SK-N-SH (cell line): Measurements from ENCODE around the gene RASGRP4. TPM values are rescaled to one million over a fixed set of nuclear protein-coding genes. Genes with fewer than 3 reads are reported as not detected.
A peak's percentile ranks its signal among the peaks of the same experiment; 100 is the strongest.

Experiments used
- CTCF ChIA-PET: fragments of 300-600, 350-600 bp; formaldehyde crosslinking; extraction: SDS; loops from one replicate; lab custom pipeline; 2021; lab: Yijun Ruan, JAX
- POLR2A ChIA-PET: fragments of 350-600 bp; sonication (Branson Sonifier 250); formaldehyde crosslinking; extraction: SDS; loops from one replicate; lab custom pipeline; 2020; ENCODE audit warnings: antibody characterized with exemption, inconsistent platforms; lab: Yijun Ruan, JAX
- DNase-seq: peaks from one replicate; pipeline ENCODE4 v3.0.0; 2012
- H2AFZ ChIP-seq: fragments of 200-600 bp; sonication (generic); 2 replicates; pipeline ENCODE4 v1.8.1; 2016; ENCODE audit warnings: antibody characterized with exemption, mild to moderate bottlenecking, low read depth
- H3F3A ChIP-seq: fragments of 200-600 bp; sonication (generic); replicated peaks from 2 replicates; pipeline ENCODE3; 2016; ENCODE audit warnings: antibody characterized with exemption, mild to moderate bottlenecking; ENCODE audit not compliant: insufficient read depth
- H3K27ac ChIP-seq, 2 experiments: fragments of 200-500 bp in 1 of 2; fragments of 200-600 bp in 1 of 2; sonication (Bioruptor generic) in 1 of 2; sonication (generic), shearing (Covaris generic) in 1 of 2; 2 replicates each; pipeline versions ENCODE4 v1.5.1 to v1.6.1; 2014 to 2016; ENCODE audit warnings: low read depth in 2 of 2, inconsistent platforms in 1 of 2, low read length in 1 of 2, mild to moderate bottlenecking in 1 of 2, mixed read lengths in 1 of 2
- H3K27me3 ChIP-seq: fragments of 200-600 bp; sonication (generic), shearing (Covaris generic); 2 replicates; pipeline ENCODE4 v1.6.1; 2016; ENCODE audit warnings: mixed run types; ENCODE audit not compliant: insufficient read depth
- H3K36me3 ChIP-seq, 2 experiments: fragments of 200-500 bp in 1 of 2; fragments of 200-600 bp in 1 of 2; sonication (Bioruptor generic) in 1 of 2; sonication (generic) in 1 of 2; replicated peaks in 1 of 2; 2 replicates each; pipeline versions ENCODE3 to v1.5.1; 2014 to 2016; ENCODE audit warnings: low read length in 1 of 2, mild to moderate bottlenecking in 1 of 2; ENCODE audit not compliant: insufficient read depth in 2 of 2, control insufficient read depth in 1 of 2
- H3K4me1 ChIP-seq, 2 experiments: fragments of 200-500 bp in 1 of 2; fragments of 200-600 bp in 1 of 2; sonication (Bioruptor generic) in 1 of 2; sonication (generic), shearing (Covaris generic) in 1 of 2; 2 replicates each; pipeline versions ENCODE4 v1.5.1 to v1.6.1; 2014 to 2016; ENCODE audit warnings: low read depth in 1 of 2, low read length in 1 of 2, mixed run types in 1 of 2; ENCODE audit not compliant: insufficient read depth in 2 of 2, control insufficient read depth in 1 of 2
- H3K4me2 ChIP-seq: fragments of 200-600 bp; sonication (generic), shearing (Covaris generic); 2 replicates; pipeline ENCODE4 v1.6.1; 2017; ENCODE audit warnings: mixed run types
- H3K4me3 ChIP-seq, 2 experiments: fragments of 200-500 bp in 1 of 2; fragments of 200-600 bp in 1 of 2; sonication (Bioruptor generic) in 1 of 2; sonication (generic), shearing (Covaris generic) in 1 of 2; 2 replicates each; pipeline versions ENCODE4 v1.5.1 to v1.8.1; 2014 to 2016; ENCODE audit warnings: low read depth in 2 of 2, inconsistent platforms in 1 of 2, low read length in 1 of 2, mild to moderate bottlenecking in 1 of 2, mixed read lengths in 1 of 2, moderate library complexity in 1 of 2
- H3K79me2 ChIP-seq: fragments of 200-600 bp; sonication (generic); 2 replicates; pipeline ENCODE4 v1.8.1; 2017; ENCODE audit warnings: mild to moderate bottlenecking; ENCODE audit not compliant: insufficient read depth
- H3K9ac ChIP-seq: fragments of 200-600 bp; sonication (generic); 2 replicates; pipeline ENCODE4 v1.6.1; 2017; ENCODE audit warnings: mixed run types
- H3K9me2 ChIP-seq: fragments of 200-600 bp; sonication (generic); 2 replicates; pipeline ENCODE4 v1.6.1; 2017; ENCODE audit warnings: mixed run types
- H3K9me3 ChIP-seq: fragments of 200-600 bp; sonication (generic); 2 replicates; pipeline ENCODE4 v1.6.1; 2017; ENCODE audit warnings: mixed run types, mild to moderate bottlenecking, moderate library complexity
- H4K20me1 ChIP-seq: fragments of 200-600 bp; sonication (generic); 2 replicates; pipeline ENCODE4 v1.6.1; 2017; ENCODE audit warnings: mild to moderate bottlenecking, mixed run types; ENCODE audit not compliant: insufficient read depth
- CHD2 ChIP-seq: fragments of 150-350 bp; IDR thresholded peaks from 2 replicates; pipeline ENCODE4 v1.6.1; 2018; ENCODE audit warnings: low read length; ENCODE audit not compliant: partially characterized antibody
- EP300 ChIP-seq, 2 experiments: IDR thresholded peaks; 2 replicates each; pipeline versions ENCODE4 v1.4.0 to v1.6.1; 2012; ENCODE audit warnings: borderline replicate concordance in 1 of 2, low read depth in 1 of 2, low read length in 1 of 2
- EZH2phosphoT487 ChIP-seq: fragments of 200-600 bp; sonication (generic); IDR thresholded peaks from 2 replicates; pipeline ENCODE4 v1.6.1; 2017; ENCODE audit warnings: low read depth, mixed run types, mild to moderate bottlenecking, antibody characterized with exemption, moderate library complexity, borderline replicate concordance
- FOSL2 ChIP-seq: IDR thresholded peaks from 2 replicates; pipeline ENCODE4 v1.4.0; 2012; ENCODE audit warnings: low read depth, mild to moderate bottlenecking, moderate library complexity, borderline replicate concordance
- FOXM1 ChIP-seq: IDR thresholded peaks from 2 replicates; pipeline ENCODE4 v1.4.0; 2012; ENCODE audit warnings: low read depth, mild to moderate bottlenecking
- GABPA ChIP-seq: IDR thresholded peaks from 2 replicates; pipeline ENCODE4 v1.4.0; 2012; ENCODE audit warnings: low read depth, mild to moderate bottlenecking
- JUND ChIP-seq: IDR thresholded peaks from 2 replicates; pipeline ENCODE4 v1.4.0; 2012
- MAX ChIP-seq: IDR thresholded peaks from 2 replicates; pipeline ENCODE4 v1.4.0; 2012; ENCODE audit warnings: low read depth
- MEF2A ChIP-seq: IDR thresholded peaks from 2 replicates; pipeline ENCODE4 v1.4.0; 2012; ENCODE audit warnings: low read depth, borderline replicate concordance
- MXI1 ChIP-seq: IDR thresholded peaks from 2 replicates; pipeline ENCODE4 v1.6.1; 2012; ENCODE audit warnings: mild to moderate bottlenecking, low read depth, low read length, improper control_type of control experiment
- PBX3 ChIP-seq: IDR thresholded peaks from 2 replicates; pipeline ENCODE4; 2012
- POLR2AphosphoS5 ChIP-seq: IDR thresholded peaks from 2 replicates; pipeline ENCODE4 v1.6.1; 2012; ENCODE audit warnings: low read depth, low read length
- RAD21 ChIP-seq: IDR thresholded peaks from 2 replicates; pipeline ENCODE4 v1.6.1; 2012; ENCODE audit warnings: mild to moderate bottlenecking, low read length
- RCOR1 ChIP-seq: fragments of 150-350 bp; IDR thresholded peaks from 2 replicates; pipeline ENCODE4 v1.6.1; 2017; ENCODE audit warnings: antibody characterized with exemption, low read length
- RXRA ChIP-seq: IDR thresholded peaks from 2 replicates; pipeline ENCODE4 v1.4.0; 2012; ENCODE audit warnings: low read depth, mild to moderate bottlenecking, borderline replicate concordance
- SIN3A ChIP-seq: IDR thresholded peaks from 2 replicates; pipeline ENCODE4 v1.6.1; 2012; ENCODE audit warnings: low read depth, mild to moderate bottlenecking, low read length, moderate library complexity, borderline replicate concordance
- TEAD4 ChIP-seq: IDR thresholded peaks from 2 replicates; pipeline ENCODE4 v1.4.0; 2012; ENCODE audit warnings: mild to moderate bottlenecking, borderline replicate concordance; ENCODE audit not compliant: insufficient read depth
- USF1 ChIP-seq: IDR thresholded peaks from 2 replicates; pipeline ENCODE4 v1.4.0; 2012; ENCODE audit warnings: low read depth, borderline replicate concordance
- WGBS: methylation state at CpG from one replicate; pipeline ENCODE4 v1.1.6; 2017; ENCODE audit warnings: low lambda C conversion rate; 5-methylcytosine and 5-hydroxymethylcytosine counted together
- polyA plus RNA-seq, 3 experiments: library from polyadenylated mRNA; depleted of rRNA; stranded (reverse); fragments of >200 nt; gene quantifications; 2 replicates each; pipeline ENCODE4 v1.2.3, GENCODE V29; 2012
- TF ChIP-seq, protein P1 (sequence below): fragments of 150-350 bp; IDR thresholded peaks from 2 replicates; pipeline ENCODE4 v1.6.1; 2017; ENCODE audit warnings: antibody characterized with exemption, low read length, low read depth, borderline replicate concordance
- TF ChIP-seq, protein P2 (sequence below): fragments of 150-350 bp; IDR thresholded peaks from 2 replicates; pipeline ENCODE4 v1.6.1; 2016; ENCODE audit warnings: mild to moderate bottlenecking, low read depth, low read length

Gene RASGRP4
- polyA plus RNA-seq, 1 of the 3 experiments (the other 2 are of a cell fraction), result not detected

- POLR2A ChIA-PET, result interaction anchor here (5.1 kb wide), 1 partner anchor 12 kb away, joined by 30 read pairs; the partner anchor contains the start of genes GGN and SPRED3
- Histone ChIP-seq H2AFZ (no peak overlapping the region), H3K9me2 (no peaks in the 10 kb centered on the region), H3K9me3 (no peaks in the 10 kb centered on the region), H3K79me2 (peaks cover 6% of the 10 kb centered on the region; the same call in 1 of the 2 replicates), H3K27me3 (no peaks in the 10 kb centered on the region), H3K9ac (no peak overlapping the region), H3K4me1 (no peaks in the 10 kb centered on the region; a peak in 1 of 4 replicates)
- 75% methylated on average over 3 of the region's 3 CpGs for WGBS
- TF ChIP-seq POLR2AphosphoS5 (peak; percentile 18; the same call in 1 of the 2 replicates), PBX3 (no peak), MEF2A (no peak)
- TF ChIP-seq, all 33 proteins: peak for 1
- no peak overlapping the region for H3K4me2 ChIP-seq
- CTCF ChIA-PET, result interaction anchor here (3.2 kb wide), 1 partner anchor 236 kb away, joined by 52 read pairs; no protein-coding TSS in a partner anchor
- H3F3A ChIP-seq, result peaks cover 8% of the 10 kb centered on the region
- no peak for DNase-seq
- H3K36me3 ChIP-seq, result peaks cover 4 to 6% of the 10 kb centered on the region in 2 experiments
- no peaks in the 10 kb centered on the region for H4K20me1 ChIP-seq
- no peak overlapping the region for H3K4me3 ChIP-seq
- peak overlapping the region in 1 of 2 experiments; percentile 29; a peak in 1 of 4 replicates for H3K27ac ChIP-seq
These were observed 24.9 kb downstream of the RASGRP4 start for GRCh38 chr19:38401148-38401547.

GRCh38 chr19:38400361-38400760 lies 25.7 kb downstream of the RASGRP4 start:
- H3K9me2 ChIP-seq, result no peaks in the 10 kb centered on the region
- peaks cover 6% of the 10 kb centered on the region; the same call in 1 of the 2 replicates for H3K79me2 ChIP-seq
- WGBS, result 62% methylated on average over 5 of the region's 5 CpGs
- no peaks in the 10 kb centered on the region for H3K9me3 ChIP-seq
- CTCF ChIA-PET, result interaction anchor here (0.7 to 1.2 kb wide), 2 partner anchors 167 to 711 kb away, joined by 3 read pairs; no protein-coding TSS in a partner anchor
- H3K4me2 ChIP-seq, result no peak overlapping the region
- TF ChIP-seq EP300 (IDR thresholded peaks at IDR 0.05; ENCODE audit: borderline replicate concordance in 1 of 2, low read depth in 1 of 2, low read length in 1 of 2) (no peak), SIN3A (no peak), RCOR1 (no peak), USF1 (no peak), JUND (no peak), GABPA (no peak), CHD2 (no peak), MXI1 (no peak), FOXM1 (no peak), EZH2phosphoT487 (no peak), RAD21 (no peak), POLR2AphosphoS5 (no peak), PBX3 (no peak), MAX (no peak), TEAD4 (no peak), FOSL2 (no peak), RXRA (no peak)
- TF ChIP-seq, protein P1, sequence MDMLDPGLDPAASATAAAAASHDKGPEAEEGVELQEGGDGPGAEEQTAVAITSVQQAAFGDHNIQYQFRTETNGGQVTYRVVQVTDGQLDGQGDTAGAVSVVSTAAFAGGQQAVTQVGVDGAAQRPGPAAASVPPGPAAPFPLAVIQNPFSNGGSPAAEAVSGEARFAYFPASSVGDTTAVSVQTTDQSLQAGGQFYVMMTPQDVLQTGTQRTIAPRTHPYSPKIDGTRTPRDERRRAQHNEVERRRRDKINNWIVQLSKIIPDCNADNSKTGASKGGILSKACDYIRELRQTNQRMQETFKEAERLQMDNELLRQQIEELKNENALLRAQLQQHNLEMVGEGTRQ, result no peak
- TF ChIP-seq, protein P2, sequence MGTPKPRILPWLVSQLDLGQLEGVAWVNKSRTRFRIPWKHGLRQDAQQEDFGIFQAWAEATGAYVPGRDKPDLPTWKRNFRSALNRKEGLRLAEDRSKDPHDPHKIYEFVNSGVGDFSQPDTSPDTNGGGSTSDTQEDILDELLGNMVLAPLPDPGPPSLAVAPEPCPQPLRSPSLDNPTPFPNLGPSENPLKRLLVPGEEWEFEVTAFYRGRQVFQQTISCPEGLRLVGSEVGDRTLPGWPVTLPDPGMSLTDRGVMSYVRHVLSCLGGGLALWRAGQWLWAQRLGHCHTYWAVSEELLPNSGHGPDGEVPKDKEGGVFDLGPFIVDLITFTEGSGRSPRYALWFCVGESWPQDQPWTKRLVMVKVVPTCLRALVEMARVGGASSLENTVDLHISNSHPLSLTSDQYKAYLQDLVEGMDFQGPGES, result no peak
- H3K9ac ChIP-seq, result no peak overlapping the region
- H3K36me3 ChIP-seq, result peaks cover 4 to 6% of the 10 kb centered on the region in 2 experiments
- H3F3A ChIP-seq, result peaks cover 8% of the 10 kb centered on the region
- H3K27me3 ChIP-seq, result no peaks in the 10 kb centered on the region
- no peak overlapping the region for H3K4me3 ChIP-seq
- POLR2A ChIA-PET, result interaction anchor here (5.1 kb wide), 1 partner anchor 12 kb away, joined by 30 read pairs; the partner anchor contains the start of genes GGN and SPRED3
- H3K4me1 ChIP-seq, result no peaks in the 10 kb centered on the region; a peak in 1 of 4 replicates
- H4K20me1 ChIP-seq, result no peaks in the 10 kb centered on the region
- H2AFZ ChIP-seq, result no peak overlapping the region
- no peak for DNase-seq
- H3K27ac ChIP-seq, result no peak overlapping the region
